HG03039 (cell line): ENCODE results near the gene ACER3.
"Not testable (repeated sequence)": the region's sequence is repeated elsewhere in the genome, so short reads cannot be mapped to it uniquely, and the experiment has no call there.

Experiments
- ATAC-seq: cut with Tn5 transposase; IDR thresholded peaks from one replicate; pipeline ENCODE4 v1.9.1; 2021; ENCODE audit warnings: mild to moderate bottlenecking, moderate library complexity; ENCODE audit not compliant: unreplicated experiment

The ACER3 gene

GRCh38 chr11:76919467-76919866 is 58.7 kb downstream of the ACER3 start:
- no peak for ATAC-seq

GRCh38 chr11:76919887-76920746 is 59.4 kb downstream of the ACER3 start:
- no peak for ATAC-seq

DNA sequence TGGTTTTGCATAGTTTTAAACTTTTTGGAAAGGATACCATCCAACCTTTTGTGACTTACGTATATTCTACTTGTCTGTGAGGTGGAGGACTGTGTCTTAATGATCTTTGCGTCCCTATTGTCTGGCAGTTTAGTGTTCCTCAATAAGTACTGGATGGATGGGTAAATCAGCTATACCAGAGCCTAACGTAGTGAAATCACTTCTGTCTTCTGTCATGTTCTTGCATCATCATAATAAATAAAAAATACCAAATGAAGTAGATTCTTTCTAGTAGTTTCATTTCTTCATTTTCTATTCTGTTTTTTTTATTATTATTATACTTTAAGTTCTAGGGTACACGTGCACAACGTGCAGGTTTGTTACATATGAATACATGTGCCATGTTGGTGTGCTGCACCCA is 66.4 kb downstream of the ACER3 start:
- no peak for ATAC-seq

GRCh38 chr11:76935042-76935441 is 74.3 kb downstream of the ACER3 start:
- ATAC-seq: no peak

DNA sequence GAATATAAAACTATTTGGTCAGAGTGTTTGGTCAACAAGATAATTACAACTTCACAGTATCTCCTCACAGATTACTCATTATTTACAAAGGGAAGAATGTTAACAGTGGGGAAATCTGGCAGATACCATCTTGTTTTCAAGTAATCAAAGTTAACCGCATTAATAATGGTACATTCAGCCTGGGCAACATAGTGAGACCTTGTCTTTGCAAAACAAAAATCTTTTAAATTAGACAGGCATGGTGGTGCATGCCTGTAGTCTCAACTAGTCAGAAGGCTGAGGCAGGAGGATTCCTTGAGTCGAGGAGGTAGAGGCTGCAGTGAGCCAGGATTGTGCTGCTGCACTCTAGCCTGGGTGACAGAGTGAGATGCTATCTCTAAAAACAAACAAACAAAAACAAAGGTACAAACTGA is 78.5 kb downstream of the ACER3 start:
- ATAC-seq: no peak

GRCh38 chr11:76944225-76944624 is 83.5 kb downstream of the ACER3 start:
- no peak for ATAC-seq

DNA sequence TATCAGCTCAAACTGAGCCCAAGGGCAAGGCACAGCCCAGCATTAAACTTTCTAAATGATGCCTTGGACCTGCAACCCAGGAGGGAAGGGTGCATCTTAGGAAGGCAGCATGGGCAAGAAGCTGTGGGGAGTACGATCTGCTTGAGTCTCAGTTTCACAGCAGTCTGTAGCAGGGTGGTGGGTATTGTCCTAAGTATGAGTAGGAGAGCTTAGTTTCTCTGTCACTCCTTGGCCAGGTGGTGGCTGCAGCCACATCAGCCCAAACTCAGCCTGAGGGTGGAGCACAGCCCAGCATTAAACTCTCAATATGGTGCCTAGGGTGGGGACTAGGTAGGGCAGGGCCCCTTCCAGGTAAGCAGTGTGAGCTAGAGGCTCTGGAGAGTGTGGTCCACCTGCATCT is 85.5 kb downstream of the ACER3 start:
- ATAC-seq: no peak

DNA sequence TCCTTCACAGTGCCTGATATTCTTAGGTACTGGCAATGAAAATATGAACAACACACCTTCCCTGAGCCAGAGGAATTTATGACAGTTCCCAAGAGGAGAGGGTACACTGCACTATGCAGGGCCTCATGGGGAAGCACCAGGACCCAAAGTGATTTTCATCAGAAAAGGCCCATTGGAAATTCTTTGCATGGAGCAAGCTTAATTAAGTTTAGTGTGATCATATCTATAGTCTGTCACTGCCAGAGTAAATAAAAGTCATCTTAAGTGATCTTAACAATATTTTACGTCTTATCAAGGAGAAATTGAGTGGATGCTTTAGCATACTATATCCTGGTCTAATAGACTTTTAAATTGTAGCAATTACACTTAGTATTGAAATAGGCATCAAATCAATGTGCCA is 86.5 kb downstream of the ACER3 start:
- no peak for ATAC-seq

- no peak for ATAC-seq
Observed at GRCh38 chr11:76947800-76948199, 87.1 kb downstream of the ACER3 start.

DNA sequence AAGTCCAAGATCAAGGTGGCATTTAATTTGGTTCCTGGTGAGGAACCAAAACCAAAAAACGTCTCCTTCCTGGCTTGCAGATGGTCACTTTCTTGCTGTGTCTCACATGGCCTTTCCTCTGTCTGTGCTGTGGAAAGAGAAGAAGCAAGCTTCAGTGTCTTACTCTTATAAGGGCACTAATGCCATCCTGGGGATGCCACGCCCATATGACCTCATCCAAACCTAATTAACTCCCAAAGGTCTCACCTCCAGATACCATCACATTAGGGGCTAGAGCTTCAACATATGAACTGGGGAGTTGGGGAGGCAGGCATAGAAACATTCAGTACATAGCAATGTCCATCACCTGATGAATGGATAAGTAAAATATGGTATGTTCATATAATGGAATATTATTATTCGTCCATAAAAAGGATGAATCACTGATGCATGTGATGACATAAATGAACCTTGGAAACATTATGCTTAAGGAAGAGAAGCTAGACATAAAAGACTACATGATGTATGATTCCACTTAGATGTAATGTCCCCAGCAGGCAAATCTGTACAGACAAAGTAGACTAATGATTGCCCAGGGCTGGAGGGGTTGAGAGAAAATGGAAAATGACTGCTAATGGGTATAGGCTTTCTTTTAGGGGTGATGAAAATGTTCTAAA is 94.9 kb downstream of the ACER3 start:
- ATAC-seq: no peak

DNA sequence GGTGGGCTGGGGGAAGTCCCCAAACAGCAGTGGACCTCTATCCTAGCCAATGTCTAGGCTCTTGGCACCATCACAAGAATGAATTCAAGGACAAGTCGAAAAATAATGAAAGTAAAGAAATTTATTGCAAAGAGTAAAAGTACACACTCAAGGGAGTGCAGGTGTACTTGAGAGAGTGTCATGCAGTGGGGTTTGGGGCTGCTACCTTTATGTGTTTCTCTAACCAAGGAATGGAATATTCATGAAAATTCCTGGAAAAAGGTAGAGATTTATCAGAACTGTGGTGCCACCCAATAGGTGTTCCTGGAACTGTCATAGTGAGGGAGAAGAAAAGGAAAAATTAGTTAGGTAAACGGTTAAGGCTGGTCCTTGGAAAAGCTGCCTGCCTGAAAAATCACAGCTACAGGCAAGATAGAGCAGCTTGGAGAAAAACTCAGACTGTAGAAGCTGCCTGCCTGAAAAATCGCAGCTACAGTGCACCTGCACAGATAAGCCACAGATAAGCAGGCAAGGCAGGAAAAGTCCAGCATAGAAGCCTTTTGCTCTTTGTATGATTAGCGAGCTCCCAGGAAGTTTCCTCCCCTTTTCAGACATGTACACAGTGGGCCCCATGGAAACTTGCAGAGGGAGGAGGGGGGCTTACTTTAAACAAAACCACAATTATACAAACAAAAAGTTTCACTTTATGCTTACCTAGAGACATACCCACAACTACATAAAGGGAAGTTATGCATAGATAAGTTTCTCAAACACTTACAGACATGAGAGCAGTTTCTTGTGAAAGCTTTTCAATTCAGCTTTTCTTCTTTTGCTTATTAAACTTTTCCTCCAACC is 102.1 kb downstream of the ACER3 start:
- no peak for ATAC-seq

DNA sequence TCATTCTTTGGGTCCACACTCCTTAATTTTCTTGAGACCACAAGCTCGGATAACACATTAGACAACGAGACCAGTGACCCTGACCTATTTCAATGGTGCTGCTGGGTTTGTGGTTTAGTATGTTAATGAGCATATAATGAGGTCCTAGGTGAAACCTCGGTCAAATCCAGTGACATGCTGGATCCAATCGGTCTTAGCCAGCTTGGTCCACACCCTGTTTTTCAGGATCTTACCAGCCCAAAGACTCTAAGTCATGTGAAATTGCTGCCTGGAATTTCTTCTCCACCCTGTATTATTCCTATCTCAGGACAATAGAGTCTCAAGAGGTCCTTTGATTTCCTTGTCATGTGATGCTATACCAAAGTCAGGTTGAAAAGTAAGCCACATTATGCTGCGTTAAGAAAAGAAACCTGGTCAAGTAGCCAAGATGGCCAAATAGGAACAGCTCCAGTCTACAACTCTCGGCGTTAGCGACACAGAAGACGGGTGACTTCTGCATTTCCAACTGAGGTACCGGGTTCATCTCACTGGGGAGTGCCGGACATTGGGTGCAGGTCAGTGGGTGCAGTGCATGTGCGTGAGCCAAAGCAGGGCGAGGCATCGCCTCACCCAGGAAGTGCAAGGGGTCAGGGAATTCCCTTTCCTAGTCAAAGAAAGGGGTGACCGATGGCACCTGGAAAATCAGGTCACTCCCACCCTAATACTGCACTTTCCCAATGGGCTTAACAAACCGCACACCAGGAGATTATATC is 102.9 kb downstream of the ACER3 start:
- ATAC-seq: not testable (repeated sequence)

DNA sequence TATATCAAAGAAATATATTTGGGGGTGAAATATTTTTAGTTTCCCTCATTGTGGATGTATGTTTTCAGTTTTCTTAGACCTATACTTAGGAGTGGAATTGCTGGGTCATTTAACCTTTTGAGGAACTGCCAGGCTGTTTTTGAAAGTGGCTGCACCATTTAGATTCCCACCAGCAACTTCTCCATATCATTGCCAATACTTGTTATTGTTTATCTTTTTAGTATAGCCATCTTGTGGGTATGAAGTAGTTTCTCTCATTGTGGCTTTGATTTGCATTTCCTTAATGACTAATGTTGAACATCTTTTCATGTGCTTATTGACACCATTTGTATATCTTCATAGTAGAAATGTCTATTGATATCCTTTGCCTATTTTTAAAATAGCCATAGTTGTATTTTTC is 111.3 kb downstream of the ACER3 start:
- no peak for ATAC-seq

DNA sequence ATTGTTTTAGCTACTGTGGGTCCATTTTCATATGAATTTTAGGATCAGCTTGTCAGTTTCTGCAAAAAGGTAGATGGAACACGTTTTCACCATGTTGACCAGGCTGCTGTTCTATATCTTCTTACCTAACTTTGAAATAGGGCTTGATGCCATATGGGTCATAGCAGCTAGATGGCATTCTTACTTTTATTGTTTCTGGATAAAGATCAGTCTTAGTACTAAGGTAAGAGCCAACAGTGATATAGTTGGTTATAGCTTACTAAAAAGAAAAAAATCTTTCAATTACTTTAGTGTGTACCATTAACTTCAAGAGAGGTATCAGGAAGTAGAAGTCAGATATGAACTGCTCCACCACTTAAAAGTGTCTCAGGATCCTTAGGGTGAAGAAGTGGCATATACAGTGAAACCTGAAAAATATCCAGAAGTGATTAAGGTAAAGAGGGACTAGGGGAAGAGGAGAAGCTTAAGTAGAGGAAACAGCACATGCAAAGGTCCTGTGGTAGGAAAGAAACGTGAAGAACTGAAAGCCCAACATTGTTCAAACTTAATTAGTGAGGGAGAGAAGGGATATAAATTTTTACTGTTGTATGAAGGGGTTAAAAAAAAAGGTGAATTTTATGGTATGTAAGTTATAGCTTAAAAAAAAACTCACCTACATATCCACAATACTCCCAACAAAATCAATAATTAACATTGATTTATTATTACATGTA is 113.6 kb downstream of the ACER3 start:
- no peak for ATAC-seq

- no peak for ATAC-seq
Observed at GRCh38 chr11:76975513-76975912, 114.8 kb downstream of the ACER3 start.

- no peak for ATAC-seq
Observed at GRCh38 chr11:76977791-76978190, 117.1 kb downstream of the ACER3 start.

- no peak for ATAC-seq
Observed at GRCh38 chr11:76978239-76978638, 117.5 kb downstream of the ACER3 start.

GRCh38 chr11:76978818-76979217 is 118.1 kb downstream of the ACER3 start:
- no peak for ATAC-seq

GRCh38 chr11:76980196-76980595 is 119.5 kb downstream of the ACER3 start:
- ATAC-seq: no peak

GRCh38 chr11:76984743-76985142 is 124.0 kb downstream of the ACER3 start:
- no peak for ATAC-seq
